ENCODE data around the gene ACAP1. TPM values are rescaled to one million over a fixed set of nuclear protein-coding genes. Genes with fewer than 3 reads are reported as not detected.

Gene ACAP1
- total RNA-seq, 1 experiment from 2014 or later: 10.9 TPM

DNA sequence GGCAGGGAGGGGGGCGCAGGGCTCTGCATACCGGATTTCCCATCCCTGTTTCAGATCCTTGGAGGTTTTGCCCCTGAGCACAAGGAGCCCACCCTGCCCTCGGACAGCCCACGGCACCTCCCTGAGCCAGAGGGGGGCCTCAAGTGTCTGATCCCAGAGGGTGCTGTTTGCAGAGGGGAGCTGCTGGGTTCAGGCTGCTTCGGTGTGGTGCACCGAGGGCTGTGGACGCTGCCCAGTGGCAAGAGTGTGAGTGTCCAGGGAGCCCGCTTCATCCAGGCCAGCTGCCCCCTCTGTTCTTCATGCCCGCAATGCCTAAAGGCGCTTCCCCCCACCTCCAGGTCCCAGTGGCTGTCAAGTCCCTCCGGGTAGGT is 47.0 kb downstream of the ACAP1 start:
- H3K4me2 ChIP-seq: no peak overlapping the region
- H3K4me3 ChIP-seq: no peak overlapping the region
- no peaks in the 10 kb centered on the region for H3K36me3 ChIP-seq (ENCODE audit: low read depth)
- ChIA-PET CTCF (interaction anchor here (0.6 kb wide), 2 partner anchors 25 to 765 kb away, joined by 5 to 6 read pairs; no protein-coding TSS in a partner anchor), POLR2A (ENCODE audit: unreplicated experiment) (no interaction called here)
- no peaks in the 10 kb centered on the region for H4K20me1 ChIP-seq (ENCODE audit: insufficient read depth)
- H3K4me1 ChIP-seq (replicated peaks; ENCODE audit: insufficient read depth): no peaks in the 10 kb centered on the region
- no peaks in the 10 kb centered on the region for H3K27me3 ChIP-seq (ENCODE audit: insufficient read depth, low read depth)
- DNase-seq: no peak
- no peaks in the 10 kb centered on the region for H3K9me2 ChIP-seq (ENCODE audit: insufficient read depth)
- intact Hi-C loops (cut with micrococcal nuclease; ENCODE audit: unreplicated experiment): no loop called here
- BruUV-seq (replicated peaks): no TSS peak
- TF ChIP-seq, protein P1, sequence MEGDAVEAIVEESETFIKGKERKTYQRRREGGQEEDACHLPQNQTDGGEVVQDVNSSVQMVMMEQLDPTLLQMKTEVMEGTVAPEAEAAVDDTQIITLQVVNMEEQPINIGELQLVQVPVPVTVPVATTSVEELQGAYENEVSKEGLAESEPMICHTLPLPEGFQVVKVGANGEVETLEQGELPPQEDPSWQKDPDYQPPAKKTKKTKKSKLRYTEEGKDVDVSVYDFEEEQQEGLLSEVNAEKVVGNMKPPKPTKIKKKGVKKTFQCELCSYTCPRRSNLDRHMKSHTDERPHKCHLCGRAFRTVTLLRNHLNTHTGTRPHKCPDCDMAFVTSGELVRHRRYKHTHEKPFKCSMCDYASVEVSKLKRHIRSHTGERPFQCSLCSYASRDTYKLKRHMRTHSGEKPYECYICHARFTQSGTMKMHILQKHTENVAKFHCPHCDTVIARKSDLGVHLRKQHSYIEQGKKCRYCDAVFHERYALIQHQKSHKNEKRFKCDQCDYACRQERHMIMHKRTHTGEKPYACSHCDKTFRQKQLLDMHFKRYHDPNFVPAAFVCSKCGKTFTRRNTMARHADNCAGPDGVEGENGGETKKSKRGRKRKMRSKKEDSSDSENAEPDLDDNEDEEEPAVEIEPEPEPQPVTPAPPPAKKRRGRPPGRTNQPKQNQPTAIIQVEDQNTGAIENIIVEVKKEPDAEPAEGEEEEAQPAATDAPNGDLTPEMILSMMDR (conservative IDR thresholded peaks at IDR 0.05): no peak
- no peak for TF ChIP-seq EZH2 (IDR thresholded peaks at IDR 0.05; ENCODE audit: low read depth)
- H2AFZ ChIP-seq: no peak overlapping the region
- no peak overlapping the region for H3K27ac ChIP-seq
- H3F3A ChIP-seq (ENCODE audit: insufficient read depth, low read depth): no peaks in the 10 kb centered on the region
- H3K9me3 ChIP-seq (ENCODE audit: insufficient read depth, low read depth): no peaks in the 10 kb centered on the region
- H3K79me2 ChIP-seq (ENCODE audit: low read depth): 0 out of 2 replicates have a peak, but pooled peaks cover 4% of the 10 kb centered on the region

DNA sequence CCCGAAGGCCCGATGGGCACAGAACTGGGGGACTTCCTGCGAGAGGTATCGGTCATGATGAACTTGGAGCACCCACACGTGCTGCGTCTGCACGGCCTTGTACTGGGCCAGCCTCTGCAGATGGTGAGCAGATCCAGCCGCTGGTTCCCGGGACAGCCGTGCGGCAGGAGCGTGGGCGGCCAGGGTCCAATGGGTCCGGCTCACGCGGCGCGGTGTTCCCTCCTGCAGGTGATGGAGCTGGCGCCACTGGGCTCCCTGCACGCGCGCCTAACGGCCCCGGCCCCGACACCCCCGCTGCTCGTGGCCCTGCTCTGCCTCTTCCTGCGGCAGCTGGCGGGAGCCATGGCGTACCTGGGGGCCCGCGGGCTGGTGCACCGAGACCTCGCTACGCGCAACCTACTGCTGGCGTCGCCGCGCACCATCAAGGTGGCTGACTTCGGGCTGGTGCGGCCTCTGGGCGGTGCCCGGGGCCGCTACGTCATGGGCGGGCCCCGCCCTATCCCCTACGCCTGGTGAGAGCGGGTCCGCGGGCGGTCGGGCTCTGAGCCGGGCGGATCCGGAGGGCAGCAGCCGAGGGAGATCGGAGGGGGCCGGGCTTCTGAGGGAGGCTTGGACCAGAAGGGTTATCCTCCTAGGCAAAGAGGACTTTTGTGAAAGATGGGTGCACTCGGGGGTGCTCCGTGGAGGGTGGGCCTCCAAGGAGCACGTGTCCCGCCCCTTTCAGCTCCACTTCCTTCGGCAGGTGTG is 47.6 kb downstream of the ACAP1 start:
- no peaks in the 10 kb centered on the region for H4K20me1 ChIP-seq (ENCODE audit: insufficient read depth)
- H3K4me2 ChIP-seq: no peak overlapping the region
- no peak overlapping the region for H3K4me3 ChIP-seq
- H3K27me3 ChIP-seq (ENCODE audit: insufficient read depth, low read depth): no peaks in the 10 kb centered on the region
- H3K36me3 ChIP-seq (ENCODE audit: low read depth): no peaks in the 10 kb centered on the region
- intact Hi-C loops (cut with micrococcal nuclease; ENCODE audit: unreplicated experiment): no loop called here
- H2AFZ ChIP-seq: no peak overlapping the region
- ChIA-PET POLR2A (ENCODE audit: unreplicated experiment) (interaction anchor here (0.6 kb wide), 1 partner anchor 60 kb away, joined by 3 read pairs; no protein-coding TSS in a partner anchor), CTCF (interaction anchor here (0.6 kb wide), 1 partner anchor 17 kb away, joined by 3 read pairs; no protein-coding TSS in a partner anchor)
- H3K79me2 ChIP-seq (ENCODE audit: low read depth): 0 out of 2 replicates have a peak, but pooled peaks cover 4% of the 10 kb centered on the region
- DNase-seq: no peak
- no peaks in the 10 kb centered on the region for H3K9me2 ChIP-seq (ENCODE audit: insufficient read depth)
- no peaks in the 10 kb centered on the region for H3K9me3 ChIP-seq (ENCODE audit: insufficient read depth, low read depth)
- H3F3A ChIP-seq (ENCODE audit: insufficient read depth, low read depth): no peaks in the 10 kb centered on the region
- H3K27ac ChIP-seq: no peak overlapping the region
- TF ChIP-seq, protein P1 (conservative IDR thresholded peaks at IDR 0.05): no peak
- no peak for TF ChIP-seq EZH2 (IDR thresholded peaks at IDR 0.05; ENCODE audit: low read depth)
- BruUV-seq (replicated peaks): no TSS peak
- no peaks in the 10 kb centered on the region for H3K4me1 ChIP-seq (replicated peaks; ENCODE audit: insufficient read depth)

DNA sequence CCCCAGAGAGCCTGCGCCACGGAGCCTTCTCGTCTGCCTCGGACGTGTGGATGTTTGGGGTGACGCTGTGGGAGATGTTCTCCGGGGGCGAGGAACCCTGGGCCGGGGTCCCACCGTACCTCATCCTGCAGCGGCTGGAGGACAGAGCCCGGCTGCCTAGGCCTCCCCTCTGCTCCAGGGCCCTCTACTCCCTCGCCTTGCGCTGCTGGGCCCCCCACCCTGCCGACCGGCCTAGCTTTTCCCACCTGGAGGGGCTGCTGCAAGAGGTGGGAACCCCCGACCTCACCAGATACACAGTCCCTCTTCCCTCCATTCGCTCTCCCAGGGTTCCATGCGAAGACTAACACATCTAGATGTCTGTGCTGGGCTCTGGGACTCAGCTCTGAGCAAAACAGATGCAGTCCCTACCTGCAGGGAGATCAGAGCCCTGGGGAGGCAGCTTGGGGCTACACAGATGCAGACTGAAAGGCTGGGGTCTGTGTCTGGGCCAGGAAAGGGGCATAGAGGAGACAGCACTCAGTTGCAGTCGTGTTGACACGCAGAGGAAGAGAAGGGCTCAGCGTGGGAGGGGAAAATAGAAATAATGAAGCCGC is 48.3 kb downstream of the ACAP1 start:
- H3K4me3 ChIP-seq: no peak overlapping the region
- H3K27me3 ChIP-seq (ENCODE audit: insufficient read depth, low read depth): no peaks in the 10 kb centered on the region
- H3K27ac ChIP-seq: no peak overlapping the region
- no TSS peak for BruUV-seq (replicated peaks)
- H4K20me1 ChIP-seq (ENCODE audit: insufficient read depth): no peaks in the 10 kb centered on the region
- no peak overlapping the region for H3K4me2 ChIP-seq
- no peak for DNase-seq
- no peaks in the 10 kb centered on the region for H3F3A ChIP-seq (ENCODE audit: insufficient read depth, low read depth)
- H3K9me2 ChIP-seq (ENCODE audit: insufficient read depth): no peaks in the 10 kb centered on the region
- H3K9me3 ChIP-seq (ENCODE audit: insufficient read depth, low read depth): no peaks in the 10 kb centered on the region
- TF ChIP-seq, protein P1 (conservative IDR thresholded peaks at IDR 0.05): no peak
- no peak for TF ChIP-seq EZH2 (IDR thresholded peaks at IDR 0.05; ENCODE audit: low read depth)
- 0 out of 2 replicates have a peak, but pooled peaks cover 4% of the 10 kb centered on the region for H3K79me2 ChIP-seq (ENCODE audit: low read depth)
- intact Hi-C loops (cut with micrococcal nuclease; ENCODE audit: unreplicated experiment): no loop called here
- no peaks in the 10 kb centered on the region for H3K36me3 ChIP-seq (ENCODE audit: low read depth)
- no peak overlapping the region for H2AFZ ChIP-seq
- ChIA-PET POLR2A (ENCODE audit: unreplicated experiment) (interaction anchor here (0.6 kb wide), 1 partner anchor 59 kb away, joined by 3 read pairs; no protein-coding TSS in a partner anchor), CTCF (interaction anchor here (0.6 kb wide), 1 partner anchor 16 kb away, joined by 3 read pairs; no protein-coding TSS in a partner anchor)
- no peaks in the 10 kb centered on the region for H3K4me1 ChIP-seq (replicated peaks; ENCODE audit: insufficient read depth)

All from PC-9 (cell line).